Activated T-cell treated with anti-CD3 and anti-CD28 coated beads, Interleukin-2, amount 50 U/mL, for 72 hours (primary cell): Measurements from ENCODE around the gene HDGFL2. TPM values are rescaled to one million over a fixed set of nuclear protein-coding genes. Genes with fewer than 3 reads are reported as not detected.

Experiments used
- ATAC-seq, 2 donors: fragments of 150-1000 bp; cut with Tn5 transposase; replicated peaks in 1 of 2; 2 replicates each; pipeline ENCODE4 v1.10.0; 2021; ENCODE audit warnings: moderate library complexity in 2 of 2, mild to moderate bottlenecking in 1 of 2
- DNase-seq, 2 donors: peaks; one replicate each; pipeline ENCODE4 v3.0.0; 2021 to 2022; ENCODE audit warnings: mixed read lengths in 1 of 2
- H3K27ac Mint-ChIP-seq: one replicate; pipeline ENCODE4 v1.8.0; 2022; ENCODE audit warnings: mild to moderate bottlenecking, moderate library complexity, mixed read lengths
- H3K27me3 Mint-ChIP-seq: one replicate; pipeline ENCODE4 v1.8.0; 2022; ENCODE audit warnings: low read depth, mixed read lengths
- H3K36me3 Mint-ChIP-seq, 2 donors: one replicate each; pipeline ENCODE4 v1.8.0; 2022; ENCODE audit warnings: mixed read lengths in 2 of 2, mild to moderate bottlenecking in 1 of 2; ENCODE audit not compliant: insufficient read depth in 2 of 2
- H3K4me1 Mint-ChIP-seq: one replicate; pipeline ENCODE4 v1.8.0; 2022; ENCODE audit warnings: low read depth, mixed read lengths
- H3K4me3 Mint-ChIP-seq, 2 donors: one replicate each; pipeline ENCODE4 v1.8.0; 2022; ENCODE audit warnings: mild to moderate bottlenecking in 2 of 2, mixed read lengths in 2 of 2, moderate library complexity in 2 of 2
- H3K9me3 Mint-ChIP-seq, 2 donors: one replicate each; pipeline ENCODE4 v1.8.0; 2022; ENCODE audit warnings: mixed read lengths in 2 of 2
- total RNA-seq, 2 donors: library from RNA; stranded (reverse); gene quantifications; one replicate each; pipeline ENCODE4 v1.2.3, GENCODE V29; 2022

The HDGFL2 gene
- total RNA-seq, 2 donors from 2014 or later, result 48.5 to 58.9 TPM

- H3K27me3 Mint-ChIP-seq, result peaks cover 13% of the 10 kb centered on the region
- H3K27ac Mint-ChIP-seq, result no peak overlapping the region
- no peaks in the 10 kb centered on the region for H3K36me3 Mint-ChIP-seq
- DNase-seq (no peak), ATAC-seq (no peak)
- no peaks in the 10 kb centered on the region for H3K4me1 Mint-ChIP-seq
- H3K9me3 Mint-ChIP-seq, result peaks cover 4 to 5% of the 10 kb centered on the region in 2 donors
- H3K4me3 Mint-ChIP-seq, result no peak overlapping the region
These were observed 77.9 kb downstream of the HDGFL2 start for GRCh38 chr19:4550018-4550417.

GRCh38 chr19:4550479-4551050 is 78.5 kb downstream of the HDGFL2 start:
- Mint-ChIP-seq H3K27me3 (peaks cover 13% of the 10 kb centered on the region), H3K4me3 (no peak overlapping the region), H3K4me1 (no peaks in the 10 kb centered on the region), H3K9me3 (peaks cover 4 to 5% of the 10 kb centered on the region in 2 donors), H3K36me3 (no peaks in the 10 kb centered on the region), H3K27ac (no peak overlapping the region)
- DNase-seq, result no peak
- ATAC-seq, result no peak

Other genes starting within 250 kb of the HDGFL2 start
- 10 to 100 TPM; 21.8 to 29.9 TPM for gene EBI3, start 242.8 kb upstream of the HDGFL2 start, total RNA-seq
- 10 to 100 TPM; 27.3 to 32.7 TPM for gene YJU2, start 225.2 kb upstream of the HDGFL2 start, total RNA-seq
- not detected for gene SHD, start 193.0 kb upstream of the HDGFL2 start, total RNA-seq
- gene TMIGD2, start 169.9 kb upstream of the HDGFL2 start, total RNA-seq, result 10 to 100 TPM; 19.8 to 29.1 TPM
- gene FSD1, start 167.7 kb upstream of the HDGFL2 start, total RNA-seq, result 10 to 100 TPM; 17.1 to 22.8 TPM
- gene STAP2, start 133.5 kb upstream of the HDGFL2 start, total RNA-seq, result 10 to 100 TPM in 1 of 2 donors, 1 to 10 TPM in 1; 8.3 to 10.0 TPM
- gene MPND, start 128.7 kb upstream of the HDGFL2 start, total RNA-seq, result 10 to 100 TPM in 1 of 2 donors, 1 to 10 TPM in 1; 9.7 to 10.3 TPM
- 10 to 100 TPM; 40.6 TPM for gene SH3GL1, start 71.8 kb upstream of the HDGFL2 start, total RNA-seq
- 10 to 100 TPM; 74.0 to 79.7 TPM for gene CHAF1A, start 69.7 kb upstream of the HDGFL2 start, total RNA-seq
- 10 to 100 TPM; 55.2 to 61.3 TPM for gene UBXN6, start 14.5 kb upstream of the HDGFL2 start, total RNA-seq
- under 1 TPM; 0.05 to 0.12 TPM for gene PLIN4, start 46.2 kb downstream of the HDGFL2 start, total RNA-seq
- gene PLIN5, start 62.9 kb downstream of the HDGFL2 start, total RNA-seq, result under 1 TPM; 0.24 to 0.81 TPM
- 1 to 10 TPM in 1 of 2 donors, under 1 TPM in 1; 0.67 to 2.3 TPM for gene LRG1, start 67.7 kb downstream of the HDGFL2 start, total RNA-seq
- gene SEMA6B, start 87.4 kb downstream of the HDGFL2 start, total RNA-seq, result under 1 TPM; 0.05 to 0.19 TPM
- gene TNFAIP8L1, start 167.2 kb downstream of the HDGFL2 start, total RNA-seq, result 10 to 100 TPM; 22.1 to 25.7 TPM
- 10 to 100 TPM; 51.9 to 78.8 TPM for gene MYDGF, start 198.0 kb downstream of the HDGFL2 start, total RNA-seq